Measurements from ENCODE around the gene KRT77.
"Not testable (repeated sequence)": the region's sequence is repeated elsewhere in the genome, so short reads cannot be mapped to it uniquely, and the experiment has no call there.

Gene KRT77

DNA sequence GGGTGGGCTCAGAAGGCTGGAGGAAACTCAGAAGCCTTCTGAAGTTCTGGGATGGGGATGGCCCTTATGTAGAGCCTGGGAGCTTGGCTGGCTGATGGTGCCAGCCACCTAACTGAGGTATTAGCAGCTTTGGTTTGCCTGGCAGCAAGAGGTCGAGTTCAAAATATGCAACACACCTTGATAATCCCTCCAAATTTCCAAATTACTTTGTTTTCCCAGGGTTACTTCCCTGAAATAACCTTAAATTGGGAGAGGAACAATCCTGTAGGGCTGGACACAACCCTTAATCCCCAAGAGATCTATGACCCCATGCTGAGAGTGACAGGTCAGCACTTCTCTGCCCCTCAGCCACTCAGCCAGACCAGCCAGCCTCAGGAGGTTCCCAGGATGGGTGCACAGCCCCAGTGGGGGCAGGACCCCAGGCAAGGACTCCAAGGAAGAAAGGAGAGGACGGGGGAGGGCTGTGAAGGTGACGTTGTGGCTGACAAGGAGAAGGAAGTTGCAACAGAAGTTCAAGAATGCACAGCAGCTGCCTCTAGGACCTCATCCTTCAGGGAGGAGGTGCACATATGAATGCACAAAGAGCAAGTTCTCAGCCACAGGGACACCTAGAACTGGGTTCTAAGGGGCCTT, 18.6 kb upstream of the KRT77 start:
- DNase-seq, result no peak

DNA sequence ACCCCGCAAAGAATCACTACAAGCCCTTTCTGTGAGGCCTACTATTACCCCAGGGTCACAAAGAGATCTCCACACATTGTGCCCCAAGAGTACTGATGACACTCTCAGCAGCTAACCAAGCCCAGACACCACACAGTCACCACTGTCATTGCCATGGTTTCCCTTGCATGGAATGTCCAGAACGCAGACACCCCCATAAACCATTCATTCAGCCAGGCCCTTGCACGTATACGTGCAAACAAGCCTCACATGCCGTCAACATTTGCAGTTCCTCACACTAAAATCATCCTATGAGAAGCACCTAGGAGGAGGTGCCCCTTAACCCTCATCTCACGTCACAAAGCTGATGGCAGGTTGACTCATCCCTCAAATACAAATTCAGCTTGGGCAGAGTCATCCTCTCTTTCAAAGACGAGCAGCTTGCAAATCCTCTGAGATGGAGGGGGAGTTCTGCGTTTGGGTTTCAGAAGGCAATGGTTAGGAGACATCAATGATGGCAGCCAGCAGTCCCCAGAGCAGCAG, 17.1 kb upstream of the KRT77 start:
- DNase-seq, result no peak

DNA sequence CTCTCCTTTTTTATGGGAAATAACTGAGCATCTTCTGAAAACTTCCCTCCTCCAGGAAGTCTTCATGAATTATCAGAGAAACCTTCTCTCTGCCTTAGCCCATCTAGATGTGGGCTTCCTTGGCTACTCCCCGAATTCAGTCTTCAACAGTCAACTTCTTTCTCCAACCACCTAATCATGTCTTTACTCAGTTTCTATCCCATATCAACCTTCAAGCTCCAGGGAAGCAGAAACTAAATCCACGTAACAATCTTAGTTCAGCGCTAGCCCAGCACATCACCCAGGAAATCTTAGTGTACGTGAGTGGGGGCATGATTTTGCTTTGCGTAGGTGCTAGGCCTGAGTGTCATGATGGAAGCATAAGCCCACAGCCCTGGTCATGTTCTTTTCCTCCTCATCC, 12.7 kb upstream of the KRT77 start:
- DNase-seq, result no peak

DNA sequence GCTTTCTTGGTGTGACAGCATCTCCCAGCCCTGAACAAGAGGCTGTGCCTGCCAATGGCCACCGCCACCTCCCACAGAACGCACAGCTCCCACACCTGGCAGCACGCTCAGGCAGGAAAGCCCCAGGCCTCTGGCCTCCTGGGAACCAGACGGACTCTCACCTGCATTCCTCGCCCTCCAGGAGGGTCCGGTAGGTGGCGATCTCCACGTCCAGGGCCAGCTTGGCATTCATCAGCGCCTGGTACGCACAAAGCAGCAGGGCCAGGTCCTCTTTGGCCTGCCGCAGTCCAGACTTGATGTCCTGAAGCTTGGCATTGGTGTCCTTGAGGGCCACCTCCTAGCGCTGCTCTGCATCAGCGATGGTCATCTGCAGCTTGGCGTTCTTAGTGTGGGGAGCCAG, 12.1 kb upstream of the KRT77 start:
- peak; percentile 14 for DNase-seq

DNA sequence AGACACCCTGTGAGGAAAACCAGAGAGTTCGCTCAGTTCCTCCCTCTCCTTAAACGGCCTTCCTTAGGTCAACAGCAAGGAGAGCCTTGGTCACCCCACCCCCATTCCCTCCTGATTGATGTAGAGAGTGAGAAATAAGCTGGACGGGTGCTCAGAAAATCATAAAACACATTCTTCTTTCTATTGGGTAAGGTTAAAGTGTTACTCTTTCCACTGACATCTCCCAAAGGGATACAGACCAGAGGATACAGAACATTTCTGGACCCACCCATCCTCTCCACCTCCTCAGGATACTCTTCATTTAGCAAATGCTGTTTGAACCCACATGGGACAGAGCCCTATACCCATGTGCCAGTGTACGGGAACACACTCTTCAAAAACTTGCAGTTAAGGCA, 11.6 kb upstream of the KRT77 start:
- no peak for DNase-seq

DNA sequence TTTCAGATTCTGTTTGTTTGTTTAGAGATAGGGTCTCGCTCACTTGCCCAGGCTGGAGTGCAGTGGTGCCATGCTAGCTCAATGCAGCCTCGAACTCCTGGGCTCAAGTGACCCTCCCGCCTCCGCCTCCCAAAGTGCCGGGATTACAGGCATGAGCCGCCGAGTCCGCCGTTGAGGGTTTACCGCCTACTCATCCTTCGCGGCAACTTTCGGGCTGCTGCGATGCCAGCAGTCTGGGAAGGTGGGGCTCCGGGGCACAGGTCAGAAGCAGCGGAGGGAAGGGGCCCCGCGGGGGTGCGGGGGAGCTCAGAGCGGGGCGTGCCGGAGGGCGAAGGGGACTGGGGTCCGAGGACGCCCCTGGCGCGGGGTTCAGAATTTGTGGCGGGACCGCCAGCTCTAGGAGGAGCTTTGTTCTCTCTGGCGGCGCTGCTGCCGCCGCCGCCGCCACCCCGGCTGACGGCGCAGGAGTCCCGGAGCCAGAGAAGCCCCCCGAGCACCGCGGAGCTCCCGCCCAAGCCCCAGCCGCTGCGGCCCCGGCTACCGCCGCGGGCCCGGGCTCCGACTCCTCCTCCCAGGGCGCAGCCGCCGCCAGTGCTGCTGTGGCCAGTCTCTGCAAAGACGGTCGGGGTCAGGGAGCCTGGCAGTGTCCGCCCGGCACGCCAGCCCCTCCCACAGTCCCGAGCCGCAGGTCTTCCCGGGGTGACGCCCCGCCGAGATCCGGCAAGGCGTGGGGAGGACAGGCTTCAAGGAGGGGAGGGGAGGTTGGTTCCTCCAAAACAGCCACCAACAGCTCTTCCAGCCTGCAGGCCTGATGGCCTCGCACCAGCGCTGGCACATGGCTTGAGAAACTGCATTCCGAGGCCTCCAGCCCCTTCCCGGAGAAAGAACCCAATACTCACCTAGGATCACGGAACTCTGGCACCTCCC, 10.9 kb upstream of the KRT77 start:
- DNase-seq, result no peak

DNA sequence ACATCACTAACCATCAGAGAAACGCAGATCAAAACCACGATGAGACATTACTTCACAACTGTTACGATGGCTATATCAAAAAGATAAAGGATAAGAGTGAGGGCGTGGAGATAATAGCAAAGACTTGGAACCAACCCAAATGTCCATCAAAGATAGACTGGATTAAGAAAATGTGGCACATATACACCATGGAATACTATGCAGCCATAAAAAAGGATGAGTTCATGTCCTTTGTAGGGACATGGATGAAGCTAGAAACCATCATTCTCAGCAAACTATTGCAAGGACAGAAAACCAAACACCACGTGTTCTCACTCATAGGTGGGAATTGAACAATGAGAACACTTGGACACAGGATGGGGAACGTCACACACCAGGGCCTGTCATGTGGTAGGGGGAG, 8.8 kb upstream of the KRT77 start:
- not testable (repeated sequence) for DNase-seq

DNA sequence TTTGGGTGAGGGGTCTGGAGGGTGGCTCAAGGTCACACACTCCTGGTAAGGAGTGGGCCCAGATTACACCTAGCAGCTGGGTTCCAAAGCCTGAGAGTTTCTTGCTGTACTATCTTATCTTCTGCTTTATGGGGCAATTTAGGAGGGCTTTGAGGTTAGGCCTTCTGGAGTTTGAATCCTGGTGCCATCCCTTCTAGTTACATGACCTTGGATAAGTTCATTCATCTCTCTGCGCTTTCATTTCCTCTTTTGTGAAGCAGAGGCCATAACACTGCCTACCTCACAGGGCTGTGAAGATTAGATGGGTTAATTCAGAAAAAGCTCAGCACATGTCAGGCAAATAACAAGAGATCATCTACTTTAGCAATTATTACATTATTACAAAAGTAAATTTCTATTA, 7.4 kb upstream of the KRT77 start:
- no peak for DNase-seq

DNA sequence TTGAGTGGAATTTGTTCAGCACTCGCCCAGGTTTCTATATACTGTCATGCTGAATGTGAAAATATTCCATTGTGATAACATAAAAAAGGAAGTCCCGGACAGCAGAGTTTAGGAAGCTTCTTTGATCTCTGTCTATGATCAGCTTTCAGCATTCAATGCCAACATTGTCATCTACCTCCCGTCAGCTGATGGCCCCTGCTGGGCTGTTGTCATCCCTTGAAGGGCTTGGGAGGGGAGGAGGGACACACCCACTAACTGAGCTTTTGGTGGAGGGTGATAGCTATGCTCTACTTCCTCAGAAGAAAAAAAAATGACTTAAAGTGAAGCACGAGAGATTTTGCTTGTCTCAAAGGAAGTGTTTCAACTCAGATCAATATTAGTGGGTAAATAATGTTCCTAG, 4.7 kb upstream of the KRT77 start:
- DNase-seq, result no peak

DNA sequence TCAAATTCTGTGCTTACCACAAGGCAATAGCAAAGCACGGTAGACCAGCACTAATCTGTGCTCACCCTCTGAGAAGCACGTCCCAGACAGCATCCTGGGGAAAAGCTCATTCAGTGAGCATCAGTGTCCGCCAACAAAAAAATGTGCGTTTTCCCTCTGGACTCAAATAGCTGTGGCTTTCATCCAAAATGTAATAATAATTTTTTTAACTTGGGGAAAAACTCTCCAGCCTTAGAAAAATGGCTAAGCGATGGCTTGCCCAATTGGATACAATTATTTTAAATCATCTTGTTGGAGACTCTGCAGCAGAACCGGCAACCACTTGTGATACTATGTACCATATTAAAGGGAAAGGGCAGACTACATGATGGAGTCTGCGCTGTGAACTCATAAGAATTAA, 1.1 kb upstream of the KRT77 start:
- no peak for DNase-seq

DNA sequence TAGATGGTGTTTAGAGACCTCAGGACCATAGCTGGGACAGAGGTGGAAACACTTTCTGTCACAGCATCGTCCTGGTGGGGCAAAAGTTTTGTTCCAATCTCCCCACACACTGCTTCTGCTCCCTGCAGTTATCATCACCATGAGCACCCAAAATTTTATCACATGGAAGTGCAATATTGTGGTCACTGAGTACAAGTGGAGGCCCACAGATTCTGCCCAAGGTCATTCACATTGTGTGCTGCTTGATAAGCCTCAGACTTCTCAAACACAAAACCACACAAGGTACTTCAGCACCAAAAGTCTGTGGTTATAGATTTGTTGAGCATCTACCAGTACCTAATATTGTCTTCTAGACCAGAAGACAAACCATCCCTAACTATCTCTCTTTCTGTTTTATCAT, 554 bp upstream of the KRT77 start:
- DNase-seq, result no peak

DNA sequence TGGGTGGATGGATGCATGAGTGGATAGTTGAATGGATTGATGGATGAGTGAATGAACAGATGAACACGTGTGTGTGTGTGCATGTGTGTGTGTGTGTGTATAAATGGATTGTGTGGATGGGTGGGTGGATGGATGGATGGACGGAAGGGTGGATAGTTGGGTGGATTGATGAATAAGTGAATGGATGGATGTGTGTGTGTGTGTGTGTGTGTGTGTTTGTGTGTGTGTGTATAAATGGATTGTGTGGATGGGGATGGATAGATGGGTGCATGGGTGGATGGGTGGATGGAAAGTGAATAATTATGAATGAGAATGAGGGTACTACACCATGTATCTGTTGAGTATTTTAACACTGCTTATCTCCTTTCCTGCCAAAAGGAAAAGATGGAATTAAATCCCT, 986 bp downstream of the KRT77 start:
- no peak for DNase-seq

DNA sequence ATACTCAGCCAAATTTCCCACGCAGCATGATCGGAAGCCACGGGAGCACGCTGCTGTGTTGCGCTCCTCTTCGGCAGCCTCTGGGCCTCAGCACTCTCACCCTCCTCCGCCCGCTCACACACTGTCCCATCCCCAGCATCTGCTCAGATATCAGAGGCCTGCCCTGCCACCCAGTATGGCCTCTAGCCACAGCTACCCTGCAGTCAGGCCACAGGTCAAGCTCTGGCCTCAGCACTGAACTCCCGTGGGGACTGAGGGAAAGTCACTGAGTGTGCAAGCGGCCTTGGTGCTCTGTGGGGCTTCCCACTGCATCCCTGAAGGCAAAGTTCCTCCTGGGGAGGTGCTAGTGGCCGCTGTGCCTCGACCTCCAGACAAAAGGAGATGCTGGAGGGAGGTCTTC, 2.0 kb downstream of the KRT77 start:
- no peak for DNase-seq

DNA sequence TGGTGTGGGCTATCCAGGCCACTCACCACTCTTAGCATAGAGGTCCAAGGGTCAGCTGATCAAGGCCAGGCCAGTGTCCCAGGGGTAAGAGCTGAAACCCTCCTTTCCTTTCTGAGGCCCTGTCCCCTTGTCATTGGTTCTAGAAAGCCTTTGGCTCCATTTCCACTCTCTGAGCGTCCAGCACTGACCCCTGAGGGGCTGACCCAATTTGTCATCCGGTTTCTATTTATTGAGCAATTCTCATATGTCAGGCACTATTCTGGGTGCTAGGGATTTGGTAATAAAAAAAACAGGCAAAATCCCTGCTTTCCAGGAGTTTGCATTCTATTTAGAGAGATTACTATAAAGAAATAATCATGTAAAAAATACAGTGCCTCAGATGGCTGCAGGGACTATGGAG, 3.4 kb downstream of the KRT77 start:
- no peak for DNase-seq

DNA sequence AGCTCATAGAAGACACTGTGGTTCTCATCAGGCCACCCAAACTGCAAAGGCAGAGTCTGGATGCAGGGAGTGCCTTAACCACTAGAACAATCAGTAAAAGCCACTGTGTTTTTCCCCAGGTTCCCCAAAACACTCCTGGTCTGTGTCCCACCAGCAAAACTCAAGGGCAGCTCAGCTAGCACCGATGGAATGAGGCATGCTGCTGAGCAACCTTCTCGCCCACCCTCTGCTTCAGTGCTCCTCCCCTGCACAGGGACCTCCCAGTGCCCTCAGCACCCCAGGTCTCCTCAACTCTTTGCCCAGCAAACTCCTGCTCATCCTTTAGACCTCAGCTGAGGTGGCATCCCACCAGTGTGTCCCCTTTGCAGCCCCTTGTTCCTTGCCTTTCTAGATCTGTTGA, 4.0 kb downstream of the KRT77 start:
- DNase-seq, result no peak

DNA sequence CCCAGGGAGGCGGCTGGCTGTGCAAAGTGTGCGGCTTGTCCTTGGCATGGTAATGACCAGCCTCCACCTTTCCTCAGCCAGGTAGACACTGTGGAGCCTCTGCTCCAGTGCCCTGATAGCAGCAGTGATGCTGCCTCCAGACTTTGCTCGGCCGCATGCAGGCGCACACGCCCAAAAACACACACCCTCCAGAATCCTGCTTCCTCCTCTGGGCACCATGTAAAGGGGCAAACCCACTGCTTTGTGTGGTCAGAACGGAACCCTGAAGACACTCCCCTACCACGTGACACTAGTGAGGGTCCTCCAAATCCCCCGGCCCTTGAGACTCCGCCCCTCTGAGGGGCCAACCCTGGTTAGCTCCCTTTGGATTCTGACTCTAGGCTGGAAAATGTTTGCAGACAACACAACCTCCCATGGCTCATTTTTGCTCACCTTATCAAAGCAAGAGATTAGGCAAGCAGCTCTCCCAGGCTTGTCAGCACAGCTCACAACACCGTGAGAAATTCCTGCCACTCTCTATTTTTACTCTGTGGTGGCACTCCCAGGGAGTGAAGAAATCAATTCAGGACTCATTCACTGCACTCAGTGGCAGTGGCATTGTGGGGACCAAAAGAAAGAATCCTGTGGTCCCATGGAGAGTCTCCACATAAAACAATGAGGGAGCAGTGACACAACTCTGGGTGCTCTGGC, 4.5 kb downstream of the KRT77 start:
- DNase-seq, result no peak

DNA sequence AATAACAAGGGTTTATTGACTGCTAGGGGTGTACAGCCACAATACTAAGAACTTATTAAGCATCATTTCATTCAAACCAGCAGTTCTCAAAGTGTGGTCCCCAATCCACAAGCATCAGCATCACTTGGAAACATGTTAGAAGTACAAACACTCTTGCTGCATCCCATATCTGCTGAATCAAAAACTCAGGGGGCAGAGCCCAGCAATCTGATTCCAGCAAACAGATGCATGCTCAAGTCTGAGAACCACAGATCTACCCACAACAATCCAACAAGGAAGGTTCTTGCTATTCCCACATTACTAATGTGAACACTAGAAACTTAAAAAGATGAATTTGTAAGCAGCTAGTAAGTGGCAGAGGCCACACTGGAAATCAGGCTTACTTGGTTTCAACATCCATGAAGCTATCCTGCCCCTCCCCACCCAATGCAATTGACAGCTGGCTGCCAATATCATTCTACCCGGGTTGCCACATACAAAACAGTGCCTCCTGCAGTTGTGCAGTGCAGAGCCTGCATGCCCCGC, 6.2 kb downstream of the KRT77 start:
- no peak for DNase-seq

DNA sequence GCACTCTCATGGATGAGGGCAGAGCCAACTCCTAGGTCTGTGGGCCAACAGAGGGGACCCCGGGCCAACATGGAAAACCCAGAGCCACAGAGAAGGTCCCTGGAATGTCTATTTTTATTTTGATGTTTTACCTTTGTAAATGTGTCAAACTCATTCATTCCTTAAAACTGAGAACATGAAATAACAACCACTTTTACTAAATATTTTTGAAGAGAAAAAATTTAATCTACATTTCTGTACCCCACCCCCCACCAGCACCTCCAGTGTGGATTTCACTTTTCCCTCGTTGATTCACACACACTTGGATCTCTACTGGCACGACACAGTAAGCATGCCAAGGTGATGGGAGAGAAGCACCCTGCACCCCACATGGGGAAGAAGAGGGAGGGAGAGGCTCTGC, 6.7 kb downstream of the KRT77 start:
- no peak for DNase-seq

DNA sequence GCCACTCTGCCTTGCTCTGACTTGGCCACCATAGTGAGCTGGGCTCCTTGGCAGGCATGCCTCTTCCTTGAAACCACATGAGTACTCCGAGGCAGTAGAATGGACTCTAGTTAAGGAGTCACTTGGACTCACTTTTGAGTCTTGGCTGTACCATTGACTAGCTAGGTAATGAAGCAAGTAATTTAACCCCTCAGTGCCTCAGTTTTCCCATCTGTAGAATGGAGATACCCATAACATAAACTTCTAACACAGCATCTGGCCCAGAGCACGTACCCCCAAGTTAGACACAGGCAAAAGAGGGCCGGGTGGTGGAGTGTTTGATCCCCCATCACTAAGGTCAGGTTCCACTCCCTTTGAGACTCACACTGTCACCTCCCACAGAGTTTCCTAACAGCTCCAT, 8.3 kb downstream of the KRT77 start:
- DNase-seq, result no peak

DNA sequence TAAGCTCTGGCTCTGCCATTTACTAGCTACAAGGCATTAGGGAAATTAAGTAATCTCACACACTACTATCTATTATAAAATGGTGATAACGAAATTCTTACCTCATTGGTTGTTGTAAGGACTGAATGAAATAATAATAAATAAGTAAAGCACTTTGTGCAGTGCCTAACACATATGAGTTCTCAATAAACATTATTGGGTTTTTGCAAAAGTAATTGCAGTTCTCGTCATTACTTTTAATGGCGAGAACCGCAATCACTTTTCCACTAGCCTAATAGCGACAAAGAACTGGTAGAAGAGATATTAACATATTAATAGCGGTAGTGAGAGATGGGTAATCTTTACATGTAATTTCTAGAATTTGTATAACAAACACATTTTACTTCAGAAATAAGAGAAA, 9.2 kb downstream of the KRT77 start:
- no peak for DNase-seq

DNA sequence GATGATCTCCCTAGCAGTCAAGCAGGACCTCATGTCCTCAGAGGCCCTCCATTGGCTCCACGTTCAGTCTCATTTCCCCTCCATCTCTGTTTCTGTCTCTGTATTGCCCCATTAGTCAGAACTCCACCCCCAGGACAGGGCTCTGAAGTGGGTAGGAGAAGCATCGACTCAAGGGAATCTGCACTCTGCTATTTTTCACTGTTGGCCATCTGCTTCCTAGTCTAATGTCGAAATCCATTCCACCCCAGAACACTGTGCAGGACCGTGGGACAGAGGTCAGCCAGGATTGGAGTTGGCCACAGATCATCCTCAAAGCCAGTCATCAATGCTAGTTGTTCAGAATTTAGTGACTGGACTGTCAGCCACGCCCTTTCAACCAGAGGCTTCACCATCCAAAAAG, 10.1 kb downstream of the KRT77 start:
- DNase-seq, result no peak

DNA sequence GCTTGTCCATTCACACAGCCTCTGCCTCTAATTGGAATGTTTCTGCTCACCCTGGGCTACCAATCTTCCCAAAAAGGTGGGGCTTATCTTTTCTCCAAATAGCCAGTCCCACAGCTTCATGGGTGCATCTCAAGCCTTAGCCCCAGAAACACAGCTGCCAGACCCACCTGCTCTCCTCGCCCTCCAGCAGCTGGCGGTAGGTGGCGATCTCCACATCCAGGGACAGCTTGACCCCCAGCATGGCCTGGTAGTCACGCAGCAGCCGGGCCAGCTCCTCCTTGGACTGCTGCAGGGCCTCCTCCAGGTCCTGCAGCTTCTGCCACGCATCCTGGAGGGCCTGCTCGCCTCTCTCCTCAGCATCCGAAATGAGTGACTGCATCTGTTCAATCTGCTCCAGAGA, 11.1 kb downstream of the KRT77 start:
- no peak for DNase-seq

DNA sequence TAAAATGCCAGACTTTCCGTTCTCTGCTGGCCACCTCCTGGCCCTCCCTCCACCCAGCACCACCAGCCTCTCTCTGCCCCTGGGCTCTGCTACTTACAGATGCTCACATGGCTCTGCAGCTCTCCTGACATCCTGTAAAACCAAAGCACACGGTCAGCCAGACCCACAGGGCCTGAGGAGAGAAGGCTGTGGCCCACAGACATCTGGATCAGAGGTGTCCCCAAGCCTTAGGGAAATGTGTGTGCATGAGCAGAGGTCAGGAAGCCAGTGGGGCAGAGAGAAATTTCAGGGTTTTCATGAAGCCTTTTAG, 11.5 kb downstream of the KRT77 start:
- DNase-seq, result no peak

Data from NCI-H774 (cell line).